ENCODE measurements around the gene ZNF605. TPM values are rescaled to one million over a fixed set of nuclear protein-coding genes. Genes with fewer than 3 reads are reported as not detected.
"Not testable (repeated sequence)": the region's sequence is repeated elsewhere in the genome, so short reads cannot be mapped to it uniquely, and the experiment has no call there.

Gene ZNF605
- total RNA-seq, 1 donor from 2014 or later, result 33.5 TPM

DNA sequence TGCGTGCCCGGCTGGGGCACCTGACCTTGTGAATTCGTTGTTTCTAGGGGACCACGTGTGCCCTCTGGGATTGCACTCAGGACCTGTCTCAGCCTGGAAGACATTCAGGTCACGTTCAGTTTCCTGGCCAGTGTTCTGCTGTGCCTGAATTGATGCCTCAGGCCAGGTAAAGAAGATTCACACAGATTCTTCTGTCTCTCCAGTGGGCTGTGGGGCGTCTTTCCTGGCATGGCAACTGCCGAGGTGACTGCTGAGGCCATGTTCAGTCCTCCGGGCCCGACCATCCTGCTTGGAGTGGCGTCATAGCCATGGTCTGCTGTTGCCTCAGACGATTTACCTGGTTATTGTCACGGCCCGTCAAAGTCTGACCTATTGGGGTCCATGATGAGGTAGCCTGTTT, 13.5 kb downstream of the ZNF605 start:
- peaks cover 37% of the 10 kb centered on the region for H3K9me3 Mint-ChIP-seq
- H3K27ac Mint-ChIP-seq, result no peak overlapping the region
- peaks cover 73% of the 10 kb centered on the region for H3K36me3 Mint-ChIP-seq
- H3K4me3 Mint-ChIP-seq, result no peak overlapping the region
- no peaks in the 10 kb centered on the region for H3K4me1 Mint-ChIP-seq
- no peaks in the 10 kb centered on the region for H3K27me3 Mint-ChIP-seq (ENCODE audit: low read depth)
- DNase-seq (ENCODE audit: low spot score in 2 of 2, unreplicated experiment in 2 of 2), result no peak
- TF ChIP-seq, protein P1, sequence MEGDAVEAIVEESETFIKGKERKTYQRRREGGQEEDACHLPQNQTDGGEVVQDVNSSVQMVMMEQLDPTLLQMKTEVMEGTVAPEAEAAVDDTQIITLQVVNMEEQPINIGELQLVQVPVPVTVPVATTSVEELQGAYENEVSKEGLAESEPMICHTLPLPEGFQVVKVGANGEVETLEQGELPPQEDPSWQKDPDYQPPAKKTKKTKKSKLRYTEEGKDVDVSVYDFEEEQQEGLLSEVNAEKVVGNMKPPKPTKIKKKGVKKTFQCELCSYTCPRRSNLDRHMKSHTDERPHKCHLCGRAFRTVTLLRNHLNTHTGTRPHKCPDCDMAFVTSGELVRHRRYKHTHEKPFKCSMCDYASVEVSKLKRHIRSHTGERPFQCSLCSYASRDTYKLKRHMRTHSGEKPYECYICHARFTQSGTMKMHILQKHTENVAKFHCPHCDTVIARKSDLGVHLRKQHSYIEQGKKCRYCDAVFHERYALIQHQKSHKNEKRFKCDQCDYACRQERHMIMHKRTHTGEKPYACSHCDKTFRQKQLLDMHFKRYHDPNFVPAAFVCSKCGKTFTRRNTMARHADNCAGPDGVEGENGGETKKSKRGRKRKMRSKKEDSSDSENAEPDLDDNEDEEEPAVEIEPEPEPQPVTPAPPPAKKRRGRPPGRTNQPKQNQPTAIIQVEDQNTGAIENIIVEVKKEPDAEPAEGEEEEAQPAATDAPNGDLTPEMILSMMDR (IDR thresholded peaks at IDR 0.05; ENCODE audit: unreplicated experiment), result no peak

DNA sequence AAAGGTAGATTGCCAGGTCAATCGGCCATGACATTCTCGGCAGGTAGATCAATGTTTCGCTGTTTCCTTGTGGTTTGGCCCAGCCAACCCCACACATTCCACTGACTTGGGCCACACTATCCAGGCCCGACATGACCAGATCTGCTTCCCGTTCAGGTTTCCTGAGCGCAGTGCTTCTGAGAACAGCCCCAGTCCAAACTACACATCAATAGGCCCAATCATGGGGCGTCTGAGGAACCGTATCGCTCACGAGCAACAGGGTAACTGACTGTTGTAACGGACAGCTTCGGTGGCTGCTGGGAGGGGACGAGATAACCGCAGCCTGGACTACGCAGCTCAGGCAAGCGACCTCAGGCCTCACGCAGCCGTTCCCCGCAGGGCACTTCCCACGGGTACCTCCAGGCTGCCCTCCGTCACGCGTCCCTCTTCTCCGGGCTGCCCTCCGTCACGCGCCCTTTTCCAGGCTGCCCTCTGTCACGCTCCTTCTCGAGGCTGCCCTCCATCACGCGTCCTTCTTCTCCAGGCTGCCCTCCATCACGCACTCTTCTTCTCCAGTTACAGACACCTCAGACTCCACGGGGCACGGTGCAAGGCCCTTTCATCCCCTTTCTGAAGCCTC, 14.7 kb downstream of the ZNF605 start:
- TF ChIP-seq, protein P1 (IDR thresholded peaks at IDR 0.05; ENCODE audit: unreplicated experiment), result no peak
- no peaks in the 10 kb centered on the region for H3K4me1 Mint-ChIP-seq
- no peak overlapping the region for H3K4me3 Mint-ChIP-seq
- H3K27me3 Mint-ChIP-seq (ENCODE audit: low read depth), result no peaks in the 10 kb centered on the region
- H3K9me3 Mint-ChIP-seq, result peaks cover 45% of the 10 kb centered on the region
- peaks cover 78% of the 10 kb centered on the region for H3K36me3 Mint-ChIP-seq
- DNase-seq (ENCODE audit: low spot score in 2 of 2, unreplicated experiment in 2 of 2), result no peak
- no peak overlapping the region for H3K27ac Mint-ChIP-seq

DNA sequence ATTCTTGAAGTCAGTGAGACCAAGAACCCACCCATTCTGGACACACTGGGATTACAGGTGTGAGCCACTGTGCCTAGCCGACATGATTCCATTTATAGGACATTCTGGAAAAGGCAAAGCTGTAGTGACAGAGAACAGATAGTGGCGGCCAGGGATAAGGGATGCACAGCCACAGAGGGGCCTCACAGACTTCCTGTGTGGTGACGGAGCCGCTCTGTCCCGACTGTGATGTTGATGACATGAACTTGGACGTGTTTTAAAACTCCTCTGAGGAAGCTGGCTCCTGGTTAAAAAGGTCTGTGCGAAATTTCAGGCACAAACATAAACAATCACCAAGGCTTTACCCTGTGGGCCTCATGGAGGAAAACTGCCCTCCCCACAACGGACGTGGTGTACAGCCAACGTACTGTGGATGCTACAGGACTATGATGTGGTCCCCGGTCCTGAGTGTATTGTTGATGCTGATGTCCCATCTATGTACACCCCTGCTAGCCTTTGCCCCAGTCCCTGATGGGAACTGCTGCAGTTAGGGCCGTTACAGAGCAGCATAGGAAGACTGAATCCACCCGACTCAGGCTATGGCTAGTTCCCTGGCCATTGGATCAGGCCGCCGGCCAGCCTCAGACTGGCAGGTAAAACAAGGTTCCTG, 15.9 kb downstream of the ZNF605 start:
- Mint-ChIP-seq H3K36me3 (peaks cover 74% of the 10 kb centered on the region), H3K27me3 (ENCODE audit: low read depth) (no peaks in the 10 kb centered on the region), H3K4me3 (no peak overlapping the region), H3K9me3 (peaks cover 44% of the 10 kb centered on the region), H3K4me1 (no peaks in the 10 kb centered on the region), H3K27ac (no peak overlapping the region)
- TF ChIP-seq, protein P1 (IDR thresholded peaks at IDR 0.05; ENCODE audit: unreplicated experiment), result no peak
- no peak for DNase-seq (ENCODE audit: low spot score in 2 of 2, unreplicated experiment in 2 of 2)

DNA sequence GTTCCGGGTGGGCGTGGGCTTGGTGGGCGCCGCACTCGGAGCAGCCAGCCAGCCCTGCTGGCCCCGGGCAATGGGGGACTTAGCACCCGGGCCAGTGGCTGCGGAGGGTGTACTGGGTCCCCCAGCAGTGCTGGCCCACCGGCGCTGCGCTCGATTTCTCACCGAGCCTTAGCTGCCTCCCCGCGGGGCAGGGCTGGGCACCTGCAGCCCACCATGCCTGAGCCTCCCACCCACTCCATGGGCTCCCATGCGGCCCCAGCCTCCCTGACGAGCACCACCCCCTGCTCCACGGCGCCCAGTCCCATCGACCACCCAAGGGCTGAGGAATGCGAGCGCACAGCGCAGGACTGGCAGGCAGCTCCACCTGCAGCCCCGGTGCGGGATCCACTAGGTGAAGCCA, 17.3 kb downstream of the ZNF605 start:
- H3K4me3 Mint-ChIP-seq; H3K27ac Mint-ChIP-seq; DNase-seq (ENCODE audit: low spot score in 2 of 2, unreplicated experiment in 2 of 2); H3K27me3 Mint-ChIP-seq (ENCODE audit: low read depth); H3K4me1 Mint-ChIP-seq: not testable (repeated sequence)
- Mint-ChIP-seq H3K36me3 (peaks cover 74% of the 10 kb centered on the region), H3K9me3 (peaks cover 43% of the 10 kb centered on the region)

DNA sequence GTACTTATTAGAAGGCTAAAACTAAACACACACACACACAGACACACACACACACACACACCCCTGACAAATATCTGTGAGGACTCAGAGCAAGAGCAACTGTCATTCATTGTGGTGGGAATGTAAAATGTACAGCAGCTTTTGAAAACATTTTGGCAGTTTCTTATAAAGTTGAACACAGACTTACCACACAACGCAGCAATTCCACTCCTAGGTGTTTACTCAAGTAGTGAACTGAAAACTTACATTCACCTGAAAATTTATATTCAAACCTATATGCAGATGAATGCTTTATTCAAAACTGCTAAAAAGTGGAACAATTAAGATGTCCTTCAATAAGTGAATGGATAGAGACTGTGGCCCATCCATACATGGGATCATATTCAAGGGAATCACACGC, 18.6 kb downstream of the ZNF605 start:
- TF ChIP-seq, protein P1 (IDR thresholded peaks at IDR 0.05; ENCODE audit: unreplicated experiment), result no peak
- H3K36me3 Mint-ChIP-seq, result peaks cover 73% of the 10 kb centered on the region
- DNase-seq (ENCODE audit: low spot score in 2 of 2, unreplicated experiment in 2 of 2), result no peak
- no peaks in the 10 kb centered on the region for H3K4me1 Mint-ChIP-seq
- H3K27me3 Mint-ChIP-seq (ENCODE audit: low read depth), result no peaks in the 10 kb centered on the region
- H3K4me3 Mint-ChIP-seq, result no peak overlapping the region
- peaks cover 53% of the 10 kb centered on the region for H3K9me3 Mint-ChIP-seq
- no peak overlapping the region for H3K27ac Mint-ChIP-seq

DNA sequence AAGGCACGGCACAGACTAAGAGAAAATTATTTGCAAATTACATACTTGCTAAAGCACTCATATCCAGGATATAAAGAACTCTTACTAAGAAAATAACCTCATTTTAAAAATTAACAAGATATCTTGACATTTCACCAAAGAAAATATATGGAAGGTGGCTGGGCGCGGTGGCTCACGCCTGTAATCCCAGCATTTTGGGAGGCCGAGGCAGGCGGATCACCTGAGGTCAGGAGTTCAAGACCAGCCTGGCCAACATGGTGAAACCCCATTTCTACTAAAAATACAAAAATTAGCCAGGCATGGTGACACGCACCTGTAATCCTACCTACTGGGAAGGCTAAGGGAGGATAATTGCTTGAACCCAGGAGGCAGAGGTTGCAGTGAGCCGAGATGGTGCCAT, 19.2 kb downstream of the ZNF605 start:
- DNase-seq (ENCODE audit: low spot score in 2 of 2, unreplicated experiment in 2 of 2); H3K27me3 Mint-ChIP-seq (ENCODE audit: low read depth); H3K4me1 Mint-ChIP-seq; H3K4me3 Mint-ChIP-seq; H3K27ac Mint-ChIP-seq: not testable (repeated sequence)
- Mint-ChIP-seq H3K9me3 (peaks cover 58% of the 10 kb centered on the region), H3K36me3 (peaks cover 72% of the 10 kb centered on the region)
